ENCODE data around the gene INPP5A.

- TF ChIP-seq CTCF (IDR thresholded peaks at IDR 0.05) (no peak), EZH2 (IDR thresholded peaks at IDR 0.05; ENCODE audit: borderline replicate concordance, insufficient read depth, low read depth, low read length, poor library complexity, severe bottlenecking) (no peak)
Observed at GRCh38 chr10:132806110-132806509, 268.5 kb downstream of the INPP5A start.
